ENCODE data around the gene RPS13. TPM values are rescaled to one million over a fixed set of nuclear protein-coding genes. Genes with fewer than 3 reads are reported as not detected.

Gene RPS13
- total and polyA plus RNA-seq, 9 of the 15 experiments (the other 6 are each of a cell fraction or from before 2014, with no cell fraction given), result 1,267 to 3,714 (median 1,762) TPM

DNA sequence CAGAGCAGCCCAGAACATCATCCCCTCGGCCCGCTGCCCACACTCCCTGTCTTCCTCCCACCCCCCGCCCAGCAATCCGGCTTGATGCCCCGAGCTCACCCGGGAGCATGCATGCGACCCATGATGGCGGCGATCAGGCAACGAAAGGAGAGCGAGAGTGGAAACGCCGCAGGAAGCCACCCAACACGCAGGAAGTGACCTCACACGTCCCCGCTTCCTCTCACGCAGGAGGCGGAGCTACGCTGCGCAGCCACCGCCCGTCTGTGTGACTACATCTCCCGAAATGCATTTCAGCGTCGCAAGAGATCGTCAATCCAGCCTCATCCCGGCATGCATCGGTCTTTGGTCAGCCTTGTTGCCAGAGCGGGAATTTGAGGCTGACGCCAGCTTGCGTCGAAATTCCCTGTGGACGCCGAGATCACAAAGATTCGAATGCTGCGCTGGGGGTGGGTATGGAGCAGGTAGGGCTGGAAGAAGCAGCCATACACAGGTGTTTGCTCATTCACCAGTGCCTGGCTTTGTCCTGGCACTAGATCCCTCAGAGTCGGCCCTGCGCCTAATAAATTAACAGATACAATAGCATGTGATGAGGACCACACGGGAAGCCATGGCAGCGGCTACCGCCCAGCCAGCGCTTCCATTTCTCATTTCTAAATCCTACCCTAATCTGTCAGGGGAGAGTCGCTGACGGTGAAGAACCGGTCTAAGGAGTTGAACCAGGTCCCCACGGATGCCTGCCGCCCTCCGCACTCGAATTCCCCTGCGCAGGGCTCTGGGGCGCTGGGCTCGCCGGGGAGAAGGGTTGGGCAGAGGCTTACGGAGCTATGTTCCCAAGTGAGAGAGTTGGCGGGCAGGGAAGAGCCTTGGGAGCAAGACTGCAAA is at the start of gene RPS13 (continued):
- TF ChIP-seq, protein P1, sequence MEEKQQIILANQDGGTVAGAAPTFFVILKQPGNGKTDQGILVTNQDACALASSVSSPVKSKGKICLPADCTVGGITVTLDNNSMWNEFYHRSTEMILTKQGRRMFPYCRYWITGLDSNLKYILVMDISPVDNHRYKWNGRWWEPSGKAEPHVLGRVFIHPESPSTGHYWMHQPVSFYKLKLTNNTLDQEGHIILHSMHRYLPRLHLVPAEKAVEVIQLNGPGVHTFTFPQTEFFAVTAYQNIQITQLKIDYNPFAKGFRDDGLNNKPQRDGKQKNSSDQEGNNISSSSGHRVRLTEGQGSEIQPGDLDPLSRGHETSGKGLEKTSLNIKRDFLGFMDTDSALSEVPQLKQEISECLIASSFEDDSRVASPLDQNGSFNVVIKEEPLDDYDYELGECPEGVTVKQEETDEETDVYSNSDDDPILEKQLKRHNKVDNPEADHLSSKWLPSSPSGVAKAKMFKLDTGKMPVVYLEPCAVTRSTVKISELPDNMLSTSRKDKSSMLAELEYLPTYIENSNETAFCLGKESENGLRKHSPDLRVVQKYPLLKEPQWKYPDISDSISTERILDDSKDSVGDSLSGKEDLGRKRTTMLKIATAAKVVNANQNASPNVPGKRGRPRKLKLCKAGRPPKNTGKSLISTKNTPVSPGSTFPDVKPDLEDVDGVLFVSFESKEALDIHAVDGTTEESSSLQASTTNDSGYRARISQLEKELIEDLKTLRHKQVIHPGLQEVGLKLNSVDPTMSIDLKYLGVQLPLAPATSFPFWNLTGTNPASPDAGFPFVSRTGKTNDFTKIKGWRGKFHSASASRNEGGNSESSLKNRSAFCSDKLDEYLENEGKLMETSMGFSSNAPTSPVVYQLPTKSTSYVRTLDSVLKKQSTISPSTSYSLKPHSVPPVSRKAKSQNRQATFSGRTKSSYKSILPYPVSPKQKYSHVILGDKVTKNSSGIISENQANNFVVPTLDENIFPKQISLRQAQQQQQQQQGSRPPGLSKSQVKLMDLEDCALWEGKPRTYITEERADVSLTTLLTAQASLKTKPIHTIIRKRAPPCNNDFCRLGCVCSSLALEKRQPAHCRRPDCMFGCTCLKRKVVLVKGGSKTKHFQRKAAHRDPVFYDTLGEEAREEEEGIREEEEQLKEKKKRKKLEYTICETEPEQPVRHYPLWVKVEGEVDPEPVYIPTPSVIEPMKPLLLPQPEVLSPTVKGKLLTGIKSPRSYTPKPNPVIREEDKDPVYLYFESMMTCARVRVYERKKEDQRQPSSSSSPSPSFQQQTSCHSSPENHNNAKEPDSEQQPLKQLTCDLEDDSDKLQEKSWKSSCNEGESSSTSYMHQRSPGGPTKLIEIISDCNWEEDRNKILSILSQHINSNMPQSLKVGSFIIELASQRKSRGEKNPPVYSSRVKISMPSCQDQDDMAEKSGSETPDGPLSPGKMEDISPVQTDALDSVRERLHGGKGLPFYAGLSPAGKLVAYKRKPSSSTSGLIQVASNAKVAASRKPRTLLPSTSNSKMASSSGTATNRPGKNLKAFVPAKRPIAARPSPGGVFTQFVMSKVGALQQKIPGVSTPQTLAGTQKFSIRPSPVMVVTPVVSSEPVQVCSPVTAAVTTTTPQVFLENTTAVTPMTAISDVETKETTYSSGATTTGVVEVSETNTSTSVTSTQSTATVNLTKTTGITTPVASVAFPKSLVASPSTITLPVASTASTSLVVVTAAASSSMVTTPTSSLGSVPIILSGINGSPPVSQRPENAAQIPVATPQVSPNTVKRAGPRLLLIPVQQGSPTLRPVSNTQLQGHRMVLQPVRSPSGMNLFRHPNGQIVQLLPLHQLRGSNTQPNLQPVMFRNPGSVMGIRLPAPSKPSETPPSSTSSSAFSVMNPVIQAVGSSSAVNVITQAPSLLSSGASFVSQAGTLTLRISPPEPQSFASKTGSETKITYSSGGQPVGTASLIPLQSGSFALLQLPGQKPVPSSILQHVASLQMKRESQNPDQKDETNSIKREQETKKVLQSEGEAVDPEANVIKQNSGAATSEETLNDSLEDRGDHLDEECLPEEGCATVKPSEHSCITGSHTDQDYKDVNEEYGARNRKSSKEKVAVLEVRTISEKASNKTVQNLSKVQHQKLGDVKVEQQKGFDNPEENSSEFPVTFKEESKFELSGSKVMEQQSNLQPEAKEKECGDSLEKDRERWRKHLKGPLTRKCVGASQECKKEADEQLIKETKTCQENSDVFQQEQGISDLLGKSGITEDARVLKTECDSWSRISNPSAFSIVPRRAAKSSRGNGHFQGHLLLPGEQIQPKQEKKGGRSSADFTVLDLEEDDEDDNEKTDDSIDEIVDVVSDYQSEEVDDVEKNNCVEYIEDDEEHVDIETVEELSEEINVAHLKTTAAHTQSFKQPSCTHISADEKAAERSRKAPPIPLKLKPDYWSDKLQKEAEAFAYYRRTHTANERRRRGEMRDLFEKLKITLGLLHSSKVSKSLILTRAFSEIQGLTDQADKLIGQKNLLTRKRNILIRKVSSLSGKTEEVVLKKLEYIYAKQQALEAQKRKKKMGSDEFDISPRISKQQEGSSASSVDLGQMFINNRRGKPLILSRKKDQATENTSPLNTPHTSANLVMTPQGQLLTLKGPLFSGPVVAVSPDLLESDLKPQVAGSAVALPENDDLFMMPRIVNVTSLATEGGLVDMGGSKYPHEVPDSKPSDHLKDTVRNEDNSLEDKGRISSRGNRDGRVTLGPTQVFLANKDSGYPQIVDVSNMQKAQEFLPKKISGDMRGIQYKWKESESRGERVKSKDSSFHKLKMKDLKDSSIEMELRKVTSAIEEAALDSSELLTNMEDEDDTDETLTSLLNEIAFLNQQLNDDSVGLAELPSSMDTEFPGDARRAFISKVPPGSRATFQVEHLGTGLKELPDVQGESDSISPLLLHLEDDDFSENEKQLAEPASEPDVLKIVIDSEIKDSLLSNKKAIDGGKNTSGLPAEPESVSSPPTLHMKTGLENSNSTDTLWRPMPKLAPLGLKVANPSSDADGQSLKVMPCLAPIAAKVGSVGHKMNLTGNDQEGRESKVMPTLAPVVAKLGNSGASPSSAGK (IDR thresholded peaks at IDR 0.05), result peak; percentile 99
- TF ChIP-seq BRF1 (IDR thresholded peaks at IDR 0.05; ENCODE audit: borderline replicate concordance, extremely low read depth, insufficient read length), result no peak
- peak; percentile 75 for TF ChIP-seq SPI1 (IDR thresholded peaks at IDR 0.05; ENCODE audit: borderline replicate concordance, low read depth, low read length)
- peak; percentile 97 for TF ChIP-seq ZNF143 (CRISPR knock-in tag; IDR thresholded peaks at IDR 0.05)
- TF ChIP-seq, protein P2, sequence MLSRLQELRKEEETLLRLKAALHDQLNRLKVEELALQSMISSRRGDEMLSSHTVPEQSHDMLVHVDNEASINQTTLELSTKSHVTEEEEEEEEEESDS (CRISPR knock-in tag; IDR thresholded peaks at IDR 0.05), result no peak
- TF ChIP-seq PHF21A (IDR thresholded peaks at IDR 0.05; ENCODE audit: borderline replicate concordance, low read depth), result no peak
- no peak for TF ChIP-seq ZNF583 (CRISPR knock-in tag; IDR thresholded peaks at IDR 0.05)
- no peak for TF ChIP-seq KLF16 (IDR thresholded peaks at IDR 0.05)
- TF ChIP-seq POLR2AphosphoS2 (IDR thresholded peaks at IDR 0.05; ENCODE audit: low read length), result no peak
- no peak for TF ChIP-seq ZNF551 (CRISPR knock-in tag; IDR thresholded peaks at IDR 0.05)
- TF ChIP-seq, protein P3, sequence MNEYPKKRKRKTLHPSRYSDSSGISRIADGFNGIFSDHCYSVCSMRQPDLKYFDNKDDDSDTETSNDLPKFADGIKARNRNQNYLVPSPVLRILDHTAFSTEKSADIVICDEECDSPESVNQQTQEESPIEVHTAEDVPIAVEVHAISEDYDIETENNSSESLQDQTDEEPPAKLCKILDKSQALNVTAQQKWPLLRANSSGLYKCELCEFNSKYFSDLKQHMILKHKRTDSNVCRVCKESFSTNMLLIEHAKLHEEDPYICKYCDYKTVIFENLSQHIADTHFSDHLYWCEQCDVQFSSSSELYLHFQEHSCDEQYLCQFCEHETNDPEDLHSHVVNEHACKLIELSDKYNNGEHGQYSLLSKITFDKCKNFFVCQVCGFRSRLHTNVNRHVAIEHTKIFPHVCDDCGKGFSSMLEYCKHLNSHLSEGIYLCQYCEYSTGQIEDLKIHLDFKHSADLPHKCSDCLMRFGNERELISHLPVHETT (CRISPR knock-in tag; conservative IDR thresholded peaks at IDR 0.05 in 1 of 2, IDR thresholded peaks at IDR 0.05 in 1 of 2), result peak in 1 of 2 experiments; percentile 80; a peak in 2 of 4 replicates
- no peak for TF ChIP-seq SMARCA5 (IDR thresholded peaks at IDR 0.05)
